ENCODE data around the gene SH3BP1. TPM values are rescaled to one million over a fixed set of nuclear protein-coding genes. Genes with fewer than 3 reads are reported as not detected.

SH3BP1 gene
- total RNA-seq, 1 donor = 4.7 TPM

GRCh38 chr22:37611207-37611606 lies 28.3 kb upstream of the SH3BP1 start:
- no peak for TF ChIP-seq CTCF (IDR thresholded peaks at IDR 0.05; ENCODE audit: extremely low read depth, low read depth, low read length)
- no peaks in the 10 kb centered on the region for H3K27me3 ChIP-seq (ENCODE audit: insufficient read depth, low read length)
- H3K4me3 ChIP-seq (ENCODE audit: insufficient read depth, low read length) = no peak overlapping the region
- peaks cover 11% of the 10 kb centered on the region for H3K36me3 ChIP-seq (ENCODE audit: insufficient read depth, low read length)
- peaks cover 34% of the 10 kb centered on the region for H3K79me2 ChIP-seq (ENCODE audit: insufficient read depth, low read length)
- H4K20me1 ChIP-seq (ENCODE audit: insufficient read depth, low read length) = peaks cover 4% of the 10 kb centered on the region
- DNase-seq (ENCODE audit: insufficient read length, low spot score, missing footprints) = no peak
- H3K9me3 ChIP-seq (ENCODE audit: low read depth, low read length) = no peaks in the 10 kb centered on the region
- H3K4me1 ChIP-seq (ENCODE audit: insufficient read depth, low read length) = peaks cover 36% of the 10 kb centered on the region
- no peak overlapping the region for H2AFZ ChIP-seq (ENCODE audit: low read length)
- no peak overlapping the region for H3K4me2 ChIP-seq (ENCODE audit: insufficient read depth, low read length)
- H3K27ac ChIP-seq (ENCODE audit: low read depth, low read length) = peak overlapping the region; percentile 2

GRCh38 chr22:37616201-37617083 lies 23.0 kb upstream of the SH3BP1 start:
- Histone ChIP-seq H3K36me3 (ENCODE audit: insufficient read depth, low read length) (peaks cover 42% of the 10 kb centered on the region), H3K27ac (ENCODE audit: low read depth, low read length) (no peak overlapping the region), H4K20me1 (ENCODE audit: insufficient read depth, low read length) (peaks cover 4% of the 10 kb centered on the region), H3K4me1 (ENCODE audit: insufficient read depth, low read length) (peaks cover 6% of the 10 kb centered on the region), H3K79me2 (ENCODE audit: insufficient read depth, low read length) (peaks cover 8% of the 10 kb centered on the region), H3K4me2 (ENCODE audit: insufficient read depth, low read length) (no peak overlapping the region), H3K4me3 (ENCODE audit: insufficient read depth, low read length) (no peak overlapping the region), H3K9me3 (ENCODE audit: low read depth, low read length) (no peaks in the 10 kb centered on the region), H2AFZ (ENCODE audit: low read length) (no peak overlapping the region), H3K27me3 (ENCODE audit: insufficient read depth, low read length) (no peaks in the 10 kb centered on the region)
- TF ChIP-seq CTCF (IDR thresholded peaks at IDR 0.05; ENCODE audit: extremely low read depth, low read depth, low read length) = no peak
- DNase-seq (ENCODE audit: insufficient read length, low spot score, missing footprints) = peak; percentile 85

- H3K36me3 ChIP-seq (ENCODE audit: insufficient read depth, low read length) = peaks cover 44% of the 10 kb centered on the region
- H3K4me3 ChIP-seq (ENCODE audit: insufficient read depth, low read length) = no peak overlapping the region
- no peaks in the 10 kb centered on the region for H3K27me3 ChIP-seq (ENCODE audit: insufficient read depth, low read length)
- peaks cover 4% of the 10 kb centered on the region for H4K20me1 ChIP-seq (ENCODE audit: insufficient read depth, low read length)
- H3K79me2 ChIP-seq (ENCODE audit: insufficient read depth, low read length) = peaks cover 6% of the 10 kb centered on the region
- H3K4me1 ChIP-seq (ENCODE audit: insufficient read depth, low read length) = peaks cover 4% of the 10 kb centered on the region
- no peak overlapping the region for H2AFZ ChIP-seq (ENCODE audit: low read length)
- TF ChIP-seq CTCF (IDR thresholded peaks at IDR 0.05; ENCODE audit: extremely low read depth, low read depth, low read length) = no peak
- H3K27ac ChIP-seq (ENCODE audit: low read depth, low read length) = no peak overlapping the region
- DNase-seq (ENCODE audit: insufficient read length, low spot score, missing footprints) = peak; percentile 52
- no peak overlapping the region for H3K4me2 ChIP-seq (ENCODE audit: insufficient read depth, low read length)
- no peaks in the 10 kb centered on the region for H3K9me3 ChIP-seq (ENCODE audit: low read depth, low read length)
Observed at GRCh38 chr22:37617431-37617830, 22.0 kb upstream of the SH3BP1 start.

GRCh38 chr22:37618072-37618656 lies 21.3 kb upstream of the SH3BP1 start:
- DNase-seq (ENCODE audit: insufficient read length, low spot score, missing footprints) = peak; percentile 66
- no peak for TF ChIP-seq CTCF (IDR thresholded peaks at IDR 0.05; ENCODE audit: extremely low read depth, low read depth, low read length)
- Histone ChIP-seq H3K27ac (ENCODE audit: low read depth, low read length) (no peak overlapping the region), H3K9me3 (ENCODE audit: low read depth, low read length) (no peaks in the 10 kb centered on the region), H3K79me2 (ENCODE audit: insufficient read depth, low read length) (no peaks in the 10 kb centered on the region), H4K20me1 (ENCODE audit: insufficient read depth, low read length) (peaks cover 4% of the 10 kb centered on the region), H3K27me3 (ENCODE audit: insufficient read depth, low read length) (no peaks in the 10 kb centered on the region), H3K4me2 (ENCODE audit: insufficient read depth, low read length) (no peak overlapping the region), H3K36me3 (ENCODE audit: insufficient read depth, low read length) (peaks cover 44% of the 10 kb centered on the region), H3K4me3 (ENCODE audit: insufficient read depth, low read length) (no peak overlapping the region), H3K4me1 (ENCODE audit: insufficient read depth, low read length) (peaks cover 1% of the 10 kb centered on the region), H2AFZ (ENCODE audit: low read length) (no peak overlapping the region)
